GM19467 (cell line): ENCODE results near the gene ANKRA2.
"Not testable (repeated sequence)": the region's sequence is repeated elsewhere in the genome, so short reads cannot be mapped to it uniquely, and the experiment has no call there.

Experiments used
- ATAC-seq: cut with Tn5 transposase; IDR thresholded peaks from one replicate; pipeline ENCODE4 v1.9.1; 2021; ENCODE audit warnings: mild to moderate bottlenecking, moderate library complexity; ENCODE audit not compliant: unreplicated experiment

Gene ANKRA2

GRCh38 chr5:73552642-73553041, 12.8 kb downstream of the ANKRA2 start:
- no peak for ATAC-seq

GRCh38 chr5:73550016-73550415, 15.4 kb downstream of the ANKRA2 start:
- no peak for ATAC-seq

- no peak for ATAC-seq
Observed at GRCh38 chr5:73545403-73545779, 20.0 kb downstream of the ANKRA2 start.

GRCh38 chr5:73544429-73545402, 20.7 kb downstream of the ANKRA2 start:
- ATAC-seq: no peak

GRCh38 chr5:73542020-73542419, 23.4 kb downstream of the ANKRA2 start:
- ATAC-seq: no peak

- no peak for ATAC-seq
Observed at GRCh38 chr5:73540192-73540591, 25.2 kb downstream of the ANKRA2 start.

- ATAC-seq: no peak
Observed at GRCh38 chr5:73539730-73540129, 25.7 kb downstream of the ANKRA2 start.

- no peak for ATAC-seq
Observed at GRCh38 chr5:73534971-73535370, 30.5 kb downstream of the ANKRA2 start.

- no peak for ATAC-seq
Observed at GRCh38 chr5:73534011-73534644, 31.3 kb downstream of the ANKRA2 start.

GRCh38 chr5:73532195-73532594, 33.2 kb downstream of the ANKRA2 start:
- ATAC-seq: no peak

GRCh38 chr5:73531356-73531755, 34.1 kb downstream of the ANKRA2 start:
- no peak for ATAC-seq

- ATAC-seq: no peak
Observed at GRCh38 chr5:73529081-73529480, 36.4 kb downstream of the ANKRA2 start.

GRCh38 chr5:73528248-73528647, 37.2 kb downstream of the ANKRA2 start:
- ATAC-seq: no peak

GRCh38 chr5:73525606-73526203, 39.7 kb downstream of the ANKRA2 start:
- no peak for ATAC-seq

- no peak for ATAC-seq
Observed at GRCh38 chr5:73523861-73524260, 41.6 kb downstream of the ANKRA2 start.

GRCh38 chr5:73522989-73523388, 42.5 kb downstream of the ANKRA2 start:
- no peak for ATAC-seq

- ATAC-seq: peak; percentile 94
Observed at GRCh38 chr5:73519531-73520283, 45.7 kb downstream of the ANKRA2 start.

GRCh38 chr5:73515232-73515631, 50.2 kb downstream of the ANKRA2 start:
- ATAC-seq: no peak

- ATAC-seq: no peak
Observed at GRCh38 chr5:73514418-73514817, 51.0 kb downstream of the ANKRA2 start.

GRCh38 chr5:73513996-73514395, 51.4 kb downstream of the ANKRA2 start:
- ATAC-seq: no peak

- ATAC-seq: not testable (repeated sequence)
Observed at GRCh38 chr5:73508521-73508920, 56.9 kb downstream of the ANKRA2 start.
